NOMO-1 treated with DMSO at 0.1 percent for 48 hours (cell line): ENCODE results near the gene CDIP1.

Source experiments
- DNase-seq: peaks from one replicate; lab custom pipeline; 2025; ENCODE audit not compliant: unreplicated experiment; lab: John Stamatoyannopoulos, UW

CDIP1 gene

DNA sequence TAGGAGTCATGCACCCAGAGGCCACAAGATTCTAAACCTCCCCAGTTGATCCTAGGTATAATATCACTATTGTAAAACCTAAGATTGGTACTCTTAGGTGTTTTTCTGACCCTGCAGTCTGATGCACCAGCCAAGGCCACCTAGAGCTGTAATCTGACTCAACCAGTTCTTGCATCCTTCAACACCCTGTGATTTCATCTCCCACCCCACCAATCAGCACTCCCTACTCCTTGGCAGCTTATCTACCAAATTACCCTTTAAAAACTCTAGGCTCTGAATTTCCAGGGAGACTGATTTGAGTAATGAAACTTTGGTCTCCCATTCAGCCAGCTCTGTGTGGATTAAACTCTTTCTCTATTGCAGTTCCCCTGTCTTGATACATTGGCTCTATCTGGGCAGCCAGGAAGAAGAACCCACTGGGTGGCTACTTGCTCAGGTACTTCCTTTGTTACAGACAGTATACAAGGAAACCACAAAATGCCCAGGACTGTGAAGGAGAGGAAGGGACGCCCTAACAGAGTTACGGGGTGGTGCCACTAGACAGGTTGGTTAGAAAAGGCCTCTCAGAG, 1.2 kb upstream of the CDIP1 start:
- no peak for DNase-seq

- DNase-seq: no peak
Observed at GRCh38 chr16:4537376-4538343, 913 bp downstream of the CDIP1 start.

DNA sequence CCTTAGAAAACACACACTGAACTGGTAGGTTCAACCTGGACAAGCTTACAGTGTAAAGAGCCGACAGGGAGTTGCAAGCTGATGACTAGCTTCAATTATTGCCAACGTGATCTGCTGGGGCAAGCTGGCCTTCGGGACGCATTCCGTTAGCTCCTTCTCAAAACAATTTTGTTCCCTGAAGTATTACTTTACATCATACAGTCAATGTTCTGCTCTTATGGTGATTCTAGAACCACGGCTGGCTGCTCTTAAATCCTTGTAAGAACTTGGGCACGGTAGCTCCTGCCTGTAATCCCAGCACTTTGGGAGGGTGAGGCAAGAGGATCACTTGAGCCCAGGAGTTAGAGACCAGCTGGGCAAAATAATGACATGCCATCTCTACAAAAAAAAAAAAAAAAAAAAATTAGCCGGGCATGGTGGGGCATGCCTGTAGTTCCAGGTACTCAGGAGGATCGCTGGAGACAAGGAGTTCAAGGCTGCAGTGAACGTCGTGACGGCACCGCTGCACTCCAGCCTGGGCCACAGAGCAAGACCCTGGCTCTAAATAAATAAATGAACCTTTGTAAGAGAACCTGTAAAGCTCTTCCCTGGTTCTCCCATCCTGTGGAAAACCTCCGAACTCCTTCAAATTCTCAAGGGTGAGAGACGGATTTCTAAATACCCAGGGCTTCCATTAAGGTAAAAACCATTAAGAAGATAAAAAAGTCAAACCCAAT, 2.0 kb downstream of the CDIP1 start:
- no peak for DNase-seq

DNA sequence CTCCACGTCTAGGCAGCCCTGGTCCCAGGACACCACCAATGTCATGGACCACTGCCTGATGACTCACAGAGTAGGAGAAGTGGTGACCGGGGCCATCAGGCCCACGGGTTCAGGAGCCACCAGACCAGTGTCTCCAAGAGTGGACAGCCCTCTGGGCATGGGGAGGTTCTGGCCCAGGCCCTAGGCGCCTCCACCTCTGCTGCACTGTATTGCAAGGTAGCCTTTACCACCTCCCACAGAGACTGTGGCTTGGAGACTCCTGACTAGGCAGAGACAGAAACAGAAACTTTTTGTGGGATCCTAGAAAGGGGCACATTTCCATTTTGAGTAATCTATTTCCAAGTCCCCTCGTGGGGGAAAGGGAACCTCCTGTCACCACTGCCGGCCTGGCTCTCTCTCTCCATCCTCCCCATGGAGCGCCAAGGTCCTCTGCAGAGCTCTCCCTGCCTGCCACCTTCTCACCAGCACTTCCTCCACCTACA, 2.9 kb downstream of the CDIP1 start:
- no peak for DNase-seq

- DNase-seq: no peak
Observed at GRCh38 chr16:4534151-4534790, 4.3 kb downstream of the CDIP1 start.

GRCh38 chr16:4533490-4533889, 5.1 kb downstream of the CDIP1 start:
- DNase-seq: no peak

- DNase-seq: no peak
Observed at GRCh38 chr16:4532238-4532637, 6.3 kb downstream of the CDIP1 start.

DNA sequence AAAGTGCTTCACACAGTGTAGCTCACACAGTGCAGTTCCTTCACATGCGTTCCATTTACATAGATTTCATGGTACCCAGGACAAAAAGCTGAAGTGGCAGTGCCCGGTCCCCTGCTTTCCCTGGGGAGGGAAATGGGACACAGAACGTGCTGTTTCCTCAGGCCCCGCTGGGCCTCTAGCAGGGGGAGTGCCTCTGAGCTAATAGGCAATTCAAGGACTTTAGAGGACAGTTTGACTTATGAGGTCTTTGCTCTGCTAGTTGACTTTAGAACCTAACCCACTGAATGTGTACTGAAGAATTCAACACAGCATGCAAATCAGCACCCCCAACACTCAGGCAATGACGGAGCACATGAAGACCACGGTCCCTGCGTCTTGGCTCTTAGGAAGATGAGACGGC, 6.8 kb downstream of the CDIP1 start:
- no peak for DNase-seq

DNA sequence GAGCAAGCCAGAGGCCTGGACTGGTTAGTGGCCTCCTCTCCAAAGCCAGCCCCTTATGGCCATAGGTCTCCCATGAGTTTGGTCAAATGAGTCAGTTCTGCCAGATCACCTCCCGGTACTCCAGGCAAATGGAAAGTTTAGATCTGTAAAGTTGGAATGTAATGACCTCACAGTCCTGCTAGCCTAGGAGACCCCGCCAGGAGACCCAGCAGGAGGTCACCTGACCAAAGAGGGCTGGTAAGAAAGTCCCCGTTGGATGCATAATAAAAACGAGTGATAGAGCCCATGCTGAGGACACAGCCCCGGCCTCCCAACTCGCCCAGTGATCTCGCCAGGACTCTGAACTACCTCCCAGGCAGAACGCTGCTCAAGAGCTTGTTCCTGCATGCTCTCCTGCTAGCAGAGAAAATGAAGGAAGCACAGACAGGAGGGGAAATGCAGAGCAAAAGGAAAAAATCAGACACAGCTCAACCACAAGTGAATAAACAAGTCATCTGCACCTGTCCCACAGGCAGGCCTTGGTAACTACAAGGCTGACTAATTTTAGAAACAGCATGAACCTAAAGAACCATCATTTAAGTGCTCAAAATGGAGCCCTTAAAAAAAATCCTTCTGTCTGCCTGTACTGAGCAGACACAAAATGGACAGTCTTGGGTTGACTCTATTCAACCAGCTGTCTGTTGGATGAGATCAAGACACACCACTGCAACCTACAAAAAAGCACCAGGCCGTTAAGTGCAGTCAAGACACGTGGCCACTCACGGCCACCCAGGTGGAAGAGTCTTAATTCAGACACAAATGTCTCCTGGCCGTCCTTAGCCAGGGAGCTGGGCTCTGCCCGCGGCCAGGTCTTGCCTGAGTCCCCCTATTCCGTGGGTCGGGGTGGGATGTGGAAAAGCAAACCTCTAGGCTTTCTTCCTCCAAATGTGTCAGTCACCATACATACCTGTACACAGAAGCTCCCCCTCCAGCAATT, 9.2 kb downstream of the CDIP1 start:
- DNase-seq: no peak

- no peak for DNase-seq
Observed at GRCh38 chr16:4525634-4526277, 12.8 kb downstream of the CDIP1 start.

DNA sequence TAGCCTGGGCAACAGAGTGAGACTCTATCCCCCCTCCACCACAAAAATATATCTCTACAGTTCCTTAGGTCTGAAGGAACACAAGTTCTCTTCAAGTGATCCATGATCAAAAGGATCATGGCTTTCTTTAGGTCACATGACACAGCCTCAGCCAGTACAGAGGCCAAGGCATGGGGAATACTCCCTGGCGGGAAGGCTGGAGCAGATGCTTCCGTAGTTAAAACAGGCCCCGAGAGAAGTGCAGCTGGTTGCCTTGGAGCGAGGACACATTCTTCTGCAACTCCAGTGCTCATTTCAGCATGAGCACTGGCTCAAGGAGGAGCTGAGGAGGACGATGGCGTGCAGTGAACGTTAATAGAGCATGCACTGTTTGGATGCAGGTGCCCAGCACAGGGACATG, 13.5 kb downstream of the CDIP1 start:
- DNase-seq: no peak

DNA sequence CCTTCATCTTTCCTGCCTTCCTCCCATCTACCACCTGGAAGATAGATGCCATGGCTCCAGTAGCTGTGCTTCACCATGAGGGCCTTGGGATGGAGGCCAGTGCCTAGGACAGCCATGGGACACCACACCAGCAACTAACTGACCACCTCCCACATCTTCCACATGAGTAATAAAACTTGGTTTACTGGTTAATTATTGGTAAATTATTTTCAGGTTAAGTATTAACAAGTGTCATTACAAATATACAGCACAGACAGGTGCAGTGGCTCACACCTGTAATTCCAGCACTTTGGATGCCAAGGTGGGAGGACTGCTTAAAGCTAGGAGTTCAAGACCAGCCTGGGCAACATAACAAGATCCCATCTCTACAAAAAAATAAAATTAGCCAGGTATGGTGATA, 14.0 kb downstream of the CDIP1 start:
- no peak for DNase-seq

- no peak for DNase-seq
Observed at GRCh38 chr16:4523686-4524085, 14.9 kb downstream of the CDIP1 start.

DNA sequence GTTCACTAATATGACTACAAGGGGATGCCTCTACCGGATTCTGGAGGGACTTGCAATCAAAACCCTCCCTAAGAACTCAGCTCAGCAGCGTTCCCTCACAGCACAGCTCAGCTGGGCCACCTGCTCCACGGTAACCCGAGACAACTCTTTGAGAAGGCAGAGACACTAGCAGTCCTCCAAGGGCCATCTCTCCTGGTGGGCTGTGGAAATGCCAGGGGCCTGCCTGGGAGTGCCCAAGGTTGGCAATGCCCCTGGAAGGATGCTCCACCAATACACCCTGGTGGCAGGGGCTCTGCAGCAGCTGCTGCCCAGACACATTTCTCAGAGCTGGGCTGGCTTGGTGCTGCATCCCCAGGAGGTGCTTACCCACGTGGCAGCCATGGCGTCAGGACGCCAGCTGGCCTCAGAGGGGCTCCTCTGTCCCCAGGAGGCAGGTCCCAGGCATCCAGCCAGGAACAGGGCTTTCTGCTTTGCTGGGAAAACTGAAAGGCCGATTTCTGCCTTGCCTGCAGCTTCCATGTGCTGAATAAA, 16.5 kb downstream of the CDIP1 start:
- no peak for DNase-seq

DNA sequence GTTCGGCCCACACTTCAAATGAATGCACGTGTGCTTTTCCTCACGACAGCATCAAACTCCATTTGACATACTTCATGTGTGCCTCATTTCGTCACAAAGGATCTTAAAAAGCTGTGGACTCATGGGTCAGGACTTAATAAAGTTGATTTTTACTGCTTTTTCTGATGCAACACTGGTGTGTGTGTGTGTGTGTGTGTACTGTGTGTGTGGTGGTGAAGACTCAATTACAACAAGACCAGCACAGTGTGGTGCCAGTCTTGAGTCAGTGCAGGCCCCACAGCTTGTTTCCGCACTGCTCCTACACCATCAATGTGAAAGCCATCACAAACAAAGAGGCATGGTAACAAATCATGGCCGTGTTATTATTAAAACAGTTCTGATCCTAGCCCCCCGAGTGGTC, 17.7 kb downstream of the CDIP1 start:
- DNase-seq: no peak

GRCh38 chr16:4519274-4520058, 19.1 kb downstream of the CDIP1 start:
- no peak for DNase-seq

- no peak for DNase-seq
Observed at GRCh38 chr16:4517812-4518680, 20.5 kb downstream of the CDIP1 start.
